GM12872 (cell line): ENCODE data around the gene CD1E.

Experiments
- TF ChIP-seq, protein P1 (sequence below): IDR thresholded peaks from 3 replicates; pipeline ENCODE4 v1.5.1; 2011; ENCODE audit warnings: low read depth, mild to moderate bottlenecking, low read length, moderate library complexity; ENCODE audit not compliant: insufficient read depth

Gene CD1E

DNA sequence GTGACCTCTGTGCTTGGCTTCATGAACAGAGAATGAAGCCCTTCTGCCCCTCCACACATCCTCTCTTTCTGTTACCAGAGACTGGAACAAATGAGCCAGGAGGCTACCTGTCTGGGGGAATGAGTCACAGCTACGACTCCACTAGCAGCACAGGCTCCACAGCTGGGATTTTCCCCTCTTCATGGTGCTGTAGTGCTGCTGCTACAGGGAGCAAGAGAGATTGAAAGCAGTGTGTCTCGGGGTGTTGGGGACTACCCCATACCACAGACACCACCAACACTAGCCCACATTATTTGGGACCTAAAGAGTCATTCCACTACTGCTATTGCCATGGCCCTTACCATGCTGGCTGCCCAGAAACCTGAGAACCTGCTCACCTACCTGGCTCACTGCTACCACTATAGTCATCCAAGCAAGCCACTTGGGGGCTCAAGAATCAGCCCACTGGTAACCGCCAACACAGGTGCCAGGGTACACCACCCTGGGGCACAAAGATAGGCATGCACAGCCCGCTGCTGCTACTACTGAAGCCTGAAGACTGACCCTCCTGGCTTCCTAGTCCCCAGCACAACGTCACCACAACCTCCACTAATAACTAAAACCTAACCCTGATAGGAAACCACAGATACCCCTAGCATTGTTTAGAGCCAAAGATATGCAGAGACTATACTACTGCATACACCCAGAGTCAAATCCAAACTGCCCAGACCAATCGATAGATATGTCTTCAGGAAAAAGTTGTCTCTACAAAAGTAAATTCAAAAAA is 17.7 kb downstream of the CD1E start:
- TF ChIP-seq, protein P1, sequence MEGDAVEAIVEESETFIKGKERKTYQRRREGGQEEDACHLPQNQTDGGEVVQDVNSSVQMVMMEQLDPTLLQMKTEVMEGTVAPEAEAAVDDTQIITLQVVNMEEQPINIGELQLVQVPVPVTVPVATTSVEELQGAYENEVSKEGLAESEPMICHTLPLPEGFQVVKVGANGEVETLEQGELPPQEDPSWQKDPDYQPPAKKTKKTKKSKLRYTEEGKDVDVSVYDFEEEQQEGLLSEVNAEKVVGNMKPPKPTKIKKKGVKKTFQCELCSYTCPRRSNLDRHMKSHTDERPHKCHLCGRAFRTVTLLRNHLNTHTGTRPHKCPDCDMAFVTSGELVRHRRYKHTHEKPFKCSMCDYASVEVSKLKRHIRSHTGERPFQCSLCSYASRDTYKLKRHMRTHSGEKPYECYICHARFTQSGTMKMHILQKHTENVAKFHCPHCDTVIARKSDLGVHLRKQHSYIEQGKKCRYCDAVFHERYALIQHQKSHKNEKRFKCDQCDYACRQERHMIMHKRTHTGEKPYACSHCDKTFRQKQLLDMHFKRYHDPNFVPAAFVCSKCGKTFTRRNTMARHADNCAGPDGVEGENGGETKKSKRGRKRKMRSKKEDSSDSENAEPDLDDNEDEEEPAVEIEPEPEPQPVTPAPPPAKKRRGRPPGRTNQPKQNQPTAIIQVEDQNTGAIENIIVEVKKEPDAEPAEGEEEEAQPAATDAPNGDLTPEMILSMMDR, result no peak

DNA sequence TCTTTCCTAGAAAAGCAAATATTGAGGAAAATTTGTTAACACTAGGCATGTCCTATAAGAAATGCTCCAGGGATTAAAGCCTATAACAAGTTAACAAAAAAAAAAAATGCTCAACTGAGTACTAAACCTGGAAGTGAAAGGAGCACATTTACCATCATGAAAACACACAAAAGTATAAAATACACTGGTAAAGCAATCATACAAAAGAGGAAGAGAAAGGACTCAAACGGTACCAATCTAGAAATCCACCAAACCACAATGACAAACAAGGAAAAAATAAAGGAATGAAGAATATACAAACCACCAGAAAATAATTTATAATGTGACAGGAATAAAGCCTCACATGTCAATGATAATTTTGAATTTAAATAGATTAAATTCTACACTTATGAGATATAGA is 21.2 kb downstream of the CD1E start:
- TF ChIP-seq, protein P1, result no peak

DNA sequence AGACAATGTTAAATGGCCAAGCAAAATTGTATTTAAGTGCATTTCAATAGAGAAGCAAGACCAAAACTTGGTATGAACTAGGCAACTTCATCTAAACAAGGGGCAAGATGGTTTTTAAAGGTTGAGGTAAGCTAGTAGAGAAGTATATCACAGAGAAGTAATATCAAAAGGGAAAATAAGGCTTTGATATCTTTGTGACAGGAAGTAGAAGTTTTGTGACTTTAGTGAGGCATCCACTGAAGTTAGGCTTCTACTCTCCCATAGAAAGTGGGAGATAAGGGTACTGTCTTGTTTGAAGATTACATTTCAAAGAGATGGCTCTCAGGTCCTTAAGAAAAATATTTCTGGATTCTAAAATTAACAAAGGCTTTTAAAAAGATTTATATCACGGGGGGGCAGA is 36.6 kb downstream of the CD1E start:
- TF ChIP-seq, protein P1, result no peak

DNA sequence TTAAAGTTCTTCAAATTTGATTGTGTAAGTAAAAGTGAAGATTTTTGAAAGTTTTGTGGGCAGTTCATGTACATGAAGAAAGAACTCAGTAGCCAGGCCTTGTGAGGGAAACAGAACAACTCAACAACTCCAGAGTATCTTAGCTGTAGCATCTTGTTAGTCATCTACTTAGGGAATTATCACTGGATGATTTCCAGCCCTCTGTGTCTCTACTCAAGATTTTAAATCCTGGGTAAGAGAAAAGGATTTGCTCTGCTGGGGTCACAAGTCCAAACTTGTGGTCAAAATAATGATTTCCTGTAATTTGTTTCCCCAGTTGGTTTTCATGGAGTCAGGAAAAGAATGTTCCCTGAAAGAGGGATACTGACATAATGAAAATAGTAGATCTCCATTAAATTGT is 37.4 kb downstream of the CD1E start:
- TF ChIP-seq, protein P1, result no peak

DNA sequence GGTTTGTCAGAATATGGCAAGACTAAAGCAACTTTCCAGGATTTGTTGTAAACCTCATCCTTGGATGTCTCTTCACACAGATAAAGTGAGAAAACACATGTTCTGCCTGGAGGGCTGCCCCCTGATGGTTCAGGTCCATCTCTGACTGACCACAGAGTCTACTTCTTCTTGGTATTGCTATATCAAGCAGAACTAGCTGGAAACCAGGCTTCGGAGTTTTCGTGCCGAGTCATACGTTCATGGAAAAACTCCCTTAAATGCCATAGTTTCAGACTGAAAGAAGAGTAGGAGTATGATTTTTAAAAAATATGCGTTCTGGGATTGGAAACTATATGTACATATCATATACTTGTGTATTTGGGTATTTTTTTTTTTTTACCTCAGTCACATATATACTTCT is 39.8 kb downstream of the CD1E start:
- TF ChIP-seq, protein P1, result no peak

DNA sequence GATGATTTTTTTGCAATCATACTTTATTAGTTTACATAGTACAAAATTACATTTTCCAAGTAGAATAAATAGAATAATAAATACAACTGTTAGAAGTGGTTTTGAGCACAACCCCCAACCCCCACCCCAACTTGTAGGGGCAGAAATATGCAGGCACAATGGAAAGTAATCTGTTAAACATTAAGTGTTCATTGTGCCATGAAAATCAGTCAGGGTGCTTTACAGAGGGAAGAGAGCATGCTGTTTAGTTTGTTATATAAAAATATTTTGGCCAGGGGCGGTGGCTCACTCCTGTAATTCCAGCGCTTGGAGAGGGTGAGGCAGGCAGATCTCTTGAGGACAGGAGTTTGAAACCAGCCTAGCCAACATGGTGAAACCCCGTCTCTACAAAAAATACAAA is 43.0 kb downstream of the CD1E start:
- TF ChIP-seq, protein P1, result no peak

DNA sequence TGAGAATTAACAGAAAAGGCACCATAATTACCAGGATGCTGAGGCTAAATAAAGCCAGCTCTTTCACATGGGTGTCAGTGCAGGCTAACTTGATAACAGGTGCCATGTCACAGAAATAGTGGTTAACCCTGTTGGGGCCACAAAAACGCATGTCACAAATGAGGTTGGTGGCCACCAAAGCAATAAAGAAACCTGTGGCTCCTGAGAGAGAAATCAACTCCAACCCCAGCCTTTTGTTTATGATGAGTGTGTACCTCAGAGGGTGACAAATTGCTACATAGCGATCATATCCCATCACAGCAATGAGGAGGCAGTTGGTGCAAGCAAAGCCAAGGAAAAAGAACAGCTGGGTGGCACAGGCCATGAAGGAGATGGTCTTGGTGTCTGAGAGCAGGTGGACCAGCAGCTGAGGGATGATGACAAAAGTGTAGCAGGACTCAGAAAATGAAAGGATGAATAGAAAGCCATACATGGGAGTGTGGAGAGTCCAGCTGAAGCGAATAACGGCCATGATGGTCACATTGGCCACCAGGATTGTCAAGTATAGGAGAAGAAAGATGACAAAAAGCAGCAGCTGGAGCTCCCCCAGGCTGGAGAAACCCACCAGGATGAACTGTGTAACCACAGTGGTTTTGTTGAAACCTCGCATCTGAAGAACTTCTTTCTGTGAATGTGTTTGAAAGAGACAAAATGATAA is 45.3 kb downstream of the CD1E start, which contains the start of gene OR10T2:
OR10T2 (minus strand) TSS at position 649 of the 697 bp plus-strand sequence; CDS start at position 649, 0 bp downstream.
- TF ChIP-seq, protein P1, result no peak
